ENCODE measurements around the gene KRTAP15-1. TPM values are rescaled to one million over a fixed set of nuclear protein-coding genes. Genes with fewer than 3 reads are reported as not detected.

KRTAP15-1 gene
- total RNA-seq, 1 experiment from 2014 or later = not detected

DNA sequence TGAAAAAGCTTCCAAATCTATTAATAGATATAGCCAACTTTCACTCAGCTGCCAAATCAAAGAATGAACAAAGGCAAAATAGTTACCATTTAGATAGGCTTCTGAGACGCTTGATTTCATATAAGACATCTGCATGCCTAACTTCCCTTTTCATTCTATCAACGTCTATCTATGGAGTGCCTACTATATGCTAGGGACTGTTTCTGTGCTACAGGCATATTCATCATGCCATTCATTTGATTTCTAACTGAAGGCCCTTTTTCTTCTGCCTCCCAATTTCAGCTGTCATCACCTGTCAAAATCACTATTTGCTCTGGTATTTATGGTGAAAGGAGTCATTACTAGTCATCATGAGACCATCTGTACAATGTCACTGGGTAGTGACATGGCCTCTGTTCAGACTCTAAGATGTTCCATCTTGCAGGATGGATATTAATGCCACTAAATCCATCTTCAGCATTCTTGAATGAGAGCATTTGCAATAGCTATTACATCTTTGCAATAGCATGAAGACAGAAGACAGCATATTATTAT lies 48.5 kb upstream of the KRTAP15-1 start:
- TF ChIP-seq, protein P1, sequence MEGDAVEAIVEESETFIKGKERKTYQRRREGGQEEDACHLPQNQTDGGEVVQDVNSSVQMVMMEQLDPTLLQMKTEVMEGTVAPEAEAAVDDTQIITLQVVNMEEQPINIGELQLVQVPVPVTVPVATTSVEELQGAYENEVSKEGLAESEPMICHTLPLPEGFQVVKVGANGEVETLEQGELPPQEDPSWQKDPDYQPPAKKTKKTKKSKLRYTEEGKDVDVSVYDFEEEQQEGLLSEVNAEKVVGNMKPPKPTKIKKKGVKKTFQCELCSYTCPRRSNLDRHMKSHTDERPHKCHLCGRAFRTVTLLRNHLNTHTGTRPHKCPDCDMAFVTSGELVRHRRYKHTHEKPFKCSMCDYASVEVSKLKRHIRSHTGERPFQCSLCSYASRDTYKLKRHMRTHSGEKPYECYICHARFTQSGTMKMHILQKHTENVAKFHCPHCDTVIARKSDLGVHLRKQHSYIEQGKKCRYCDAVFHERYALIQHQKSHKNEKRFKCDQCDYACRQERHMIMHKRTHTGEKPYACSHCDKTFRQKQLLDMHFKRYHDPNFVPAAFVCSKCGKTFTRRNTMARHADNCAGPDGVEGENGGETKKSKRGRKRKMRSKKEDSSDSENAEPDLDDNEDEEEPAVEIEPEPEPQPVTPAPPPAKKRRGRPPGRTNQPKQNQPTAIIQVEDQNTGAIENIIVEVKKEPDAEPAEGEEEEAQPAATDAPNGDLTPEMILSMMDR (conservative IDR thresholded peaks at IDR 0.05) = no peak
- no peak for DNase-seq
- Histone ChIP-seq H3K79me1 (ENCODE audit: insufficient read depth, low read depth, low read length, poor library complexity, severe bottlenecking) (no peaks in the 10 kb centered on the region), H4K5ac (ENCODE audit: insufficient read length, low read depth, low read length) (no peak overlapping the region), H2BK15ac (ENCODE audit: low read depth, low read length) (no peak overlapping the region), H3K4me2 (ENCODE audit: insufficient read depth, insufficient read length, low read length) (no peak overlapping the region), H2BK12ac (ENCODE audit: insufficient read length, low read depth, low read length) (no peak overlapping the region), H3K79me2 (ENCODE audit: insufficient read depth, low read length) (no peaks in the 10 kb centered on the region), H4K91ac (ENCODE audit: insufficient read length, low read depth, low read length) (no peak overlapping the region), H3K23ac (ENCODE audit: insufficient read length, low read depth, low read length) (no peak overlapping the region), H2BK20ac (ENCODE audit: low read depth, low read length, poor library complexity, severe bottlenecking) (no peak overlapping the region), H3K23me2 (ENCODE audit: insufficient read length, low read depth, low read length, poor library complexity, severe bottlenecking) (no peaks in the 10 kb centered on the region), H4K8ac (replicated peaks; ENCODE audit: insufficient read length, low read depth, low read length) (no peak overlapping the region), H3K9ac (ENCODE audit: extremely low read depth, insufficient read length, low read length) (no peak overlapping the region), H4K20me1 (ENCODE audit: control insufficient read depth, insufficient read depth, insufficient read length) (no peaks in the 10 kb centered on the region), H3K18ac (ENCODE audit: insufficient read length, low read depth, low read length) (no peak overlapping the region), H2BK120ac (ENCODE audit: low read depth, low read length, poor library complexity, severe bottlenecking) (no peak overlapping the region), H3K4me1 (ENCODE audit: insufficient read depth, low read length) (no peaks in the 10 kb centered on the region), H3K9me3 (ENCODE audit: control insufficient read depth, low read depth, low read length) (no peaks in the 10 kb centered on the region), H2AK5ac (ENCODE audit: insufficient read length, low read length) (no peak overlapping the region), H3K27ac (ENCODE audit: insufficient read length, low read depth, low read length) (no peak overlapping the region), H2AFZ (ENCODE audit: low read length) (no peak overlapping the region), H3K56ac (ENCODE audit: insufficient read length, low read depth, low read length) (no peak overlapping the region), H3K27me3 (ENCODE audit: insufficient read depth, low read length) (no peaks in the 10 kb centered on the region), H2BK5ac (ENCODE audit: insufficient read length, low read length) (no peak overlapping the region), H3K14ac (ENCODE audit: insufficient read depth, low read length) (no peak overlapping the region), H3T11ph (ENCODE audit: low read length) (no peak overlapping the region), H3K4ac (ENCODE audit: low read depth, low read length) (no peak overlapping the region)
- no peaks in the 10 kb centered on the region for H3K4me1 Mint-ChIP-seq
- H3K36me3 Mint-ChIP-seq (ENCODE audit: insufficient read depth in 1 of 3, low read depth in 3 of 3) = peaks cover 0 to 2% (median 0%) of the 10 kb centered on the region in 3 experiments; a peak in 2 of 7 replicates
- no peaks in the 10 kb centered on the region; the same call in 1 of the 2 replicates for H3K27me3 Mint-ChIP-seq (ENCODE audit: low read depth)
- WGBS (ENCODE audit: extremely low coverage, insufficient read length, low lambda C conversion rate) = no CpG with 5 or more reads among the region's 2 CpGs
- no peak overlapping the region for H3K4me3 Mint-ChIP-seq
- peaks cover 7 to 8% of the 10 kb centered on the region in 2 experiments; a peak in 3 of 5 replicates for H3K9me3 Mint-ChIP-seq
- no peak overlapping the region for H3K27ac Mint-ChIP-seq

Data from H9 (cell line).